GM21786 (cell line): ENCODE results near the gene ENTPD5.
A peak's percentile ranks its signal among the peaks of the same experiment; 100 is the strongest.
"Not testable (repeated sequence)": the region's sequence is repeated elsewhere in the genome, so short reads cannot be mapped to it uniquely, and the experiment has no call there.

Source experiments
- ATAC-seq: cut with Tn5 transposase; IDR thresholded peaks from one replicate; pipeline ENCODE4 v1.9.1; 2021; ENCODE audit not compliant: unreplicated experiment

The ENTPD5 gene

DNA sequence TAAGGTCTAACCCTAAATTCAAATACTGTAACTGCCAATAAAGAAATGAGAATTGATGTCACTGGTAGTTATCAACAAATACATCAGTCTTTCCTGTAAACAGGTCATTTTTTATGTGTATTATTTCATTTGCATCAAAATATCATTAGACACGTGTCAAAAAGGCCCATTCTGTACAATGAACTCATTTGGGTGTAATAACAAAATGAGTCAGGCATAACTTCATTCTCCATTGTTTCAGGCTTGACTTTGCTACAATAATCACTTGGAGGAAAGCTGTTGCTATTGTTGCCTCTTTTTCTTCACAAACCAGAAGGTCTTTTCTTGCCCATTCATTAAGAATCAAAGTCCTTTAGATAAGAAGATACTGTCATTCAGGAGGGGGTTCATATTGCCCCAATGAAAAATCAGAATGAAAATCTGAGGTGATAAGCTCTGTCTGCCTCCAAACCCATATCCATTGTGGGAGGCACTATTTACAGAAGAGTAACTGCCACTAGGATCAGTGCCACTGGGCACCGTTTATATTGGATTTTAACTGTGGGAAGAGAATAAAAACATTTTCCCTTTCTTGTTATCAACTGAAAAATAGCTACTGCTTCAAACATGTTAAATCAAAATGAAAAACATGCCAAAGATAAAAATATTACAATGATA lies 10.1 kb downstream of the ENTPD5 start:
- no peak for ATAC-seq

DNA sequence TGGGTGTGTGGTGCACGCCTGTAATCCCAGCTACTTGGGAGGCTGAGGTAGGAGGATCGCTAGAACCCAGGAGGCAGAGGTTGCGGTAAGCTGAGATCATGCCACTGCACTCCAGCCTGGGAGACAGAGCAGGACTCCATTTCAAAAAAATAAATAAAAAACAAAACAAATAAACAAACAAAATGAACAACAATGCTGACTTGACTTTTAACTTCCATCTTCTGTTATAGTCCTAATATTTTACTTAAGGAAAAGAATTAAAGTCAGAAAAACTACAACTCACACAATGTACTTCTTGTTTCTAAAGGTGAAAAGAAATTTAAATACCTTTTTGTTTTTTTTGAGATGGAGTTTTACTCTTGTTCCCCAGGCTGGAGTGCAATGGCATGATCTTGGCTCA lies 13.4 kb downstream of the ENTPD5 start:
- not testable (repeated sequence) for ATAC-seq

DNA sequence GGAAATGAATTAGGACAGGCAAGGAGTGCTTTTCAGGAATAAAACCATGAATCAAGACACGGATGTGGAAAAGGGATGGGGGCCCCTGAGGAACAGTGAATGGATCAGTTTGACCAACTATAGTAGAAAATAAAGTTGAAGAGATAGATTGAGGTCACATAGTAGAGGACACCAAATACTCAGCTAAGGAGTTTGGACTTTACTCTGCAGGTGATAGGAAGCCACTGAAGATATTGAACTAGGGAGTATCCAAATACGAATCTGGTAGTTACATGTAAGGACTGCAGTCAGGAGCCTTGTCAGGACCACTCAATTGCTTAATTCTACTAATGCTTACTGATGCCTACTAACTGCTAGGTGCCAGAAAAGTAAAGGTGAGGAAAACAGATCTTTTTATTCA lies 20.4 kb downstream of the ENTPD5 start:
- ATAC-seq: no peak

DNA sequence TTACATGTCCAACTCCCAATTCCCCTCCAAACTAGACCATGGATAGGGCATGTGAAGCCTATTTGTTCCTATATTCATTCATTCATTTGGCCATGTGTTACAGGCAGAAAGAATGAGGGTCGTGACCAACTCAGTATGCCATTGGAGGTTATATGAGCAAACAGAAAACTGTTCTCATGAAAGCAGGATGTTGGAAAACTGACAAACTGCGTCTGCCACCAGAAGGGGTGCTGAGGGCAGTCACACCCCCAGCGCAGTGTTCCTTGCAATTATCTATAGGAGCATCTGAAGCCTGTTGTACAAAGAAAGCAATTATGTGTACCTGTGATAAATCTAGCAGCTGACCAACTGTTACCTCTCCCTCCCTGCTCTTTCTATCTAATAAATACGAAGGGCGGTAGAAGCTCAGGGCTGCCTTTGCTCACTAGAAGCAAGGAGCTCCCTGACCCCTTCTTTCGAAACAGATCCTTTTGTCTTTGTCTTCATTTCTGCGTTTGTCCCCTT lies 21.1 kb downstream of the ENTPD5 start:
- ATAC-seq: no peak

DNA sequence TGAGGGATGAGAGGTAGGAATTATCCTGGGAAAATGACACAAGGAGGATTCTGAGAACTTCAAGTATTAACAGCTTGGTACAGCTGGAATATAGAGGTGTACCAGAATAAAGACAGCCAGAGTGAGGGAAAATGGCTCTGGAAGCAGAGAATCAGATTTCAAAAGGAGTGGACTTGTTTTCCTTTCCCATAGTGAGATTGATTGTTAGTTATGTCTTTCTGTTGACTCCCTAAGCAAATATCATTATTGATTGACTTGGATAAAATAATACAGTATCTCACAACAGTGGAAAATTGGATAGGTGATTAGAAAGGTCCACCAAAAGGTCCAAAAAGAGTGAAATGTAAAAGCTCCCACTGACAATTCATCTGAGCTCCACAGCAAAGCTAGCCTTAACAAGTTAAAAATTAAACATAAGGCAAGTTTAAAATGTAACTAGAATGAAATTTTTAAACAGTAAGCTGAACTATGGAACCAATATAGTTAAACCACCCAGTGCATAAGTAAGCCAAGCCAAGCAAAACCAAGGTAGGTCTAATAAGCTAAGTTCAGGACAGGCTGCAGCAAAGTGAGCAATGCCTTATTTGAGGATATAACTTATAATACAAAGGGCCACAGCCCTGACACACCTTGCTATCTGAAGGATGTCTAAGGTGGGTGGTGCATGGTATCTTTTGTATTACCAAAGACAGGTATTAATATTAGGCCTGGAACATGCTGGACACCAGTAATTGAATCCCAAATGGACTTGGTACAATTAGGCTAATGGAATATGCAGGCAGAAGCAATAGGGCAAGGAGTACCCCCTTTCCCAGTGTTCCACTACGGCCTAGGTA lies 21.8 kb downstream of the ENTPD5 start:
- ATAC-seq: no peak

DNA sequence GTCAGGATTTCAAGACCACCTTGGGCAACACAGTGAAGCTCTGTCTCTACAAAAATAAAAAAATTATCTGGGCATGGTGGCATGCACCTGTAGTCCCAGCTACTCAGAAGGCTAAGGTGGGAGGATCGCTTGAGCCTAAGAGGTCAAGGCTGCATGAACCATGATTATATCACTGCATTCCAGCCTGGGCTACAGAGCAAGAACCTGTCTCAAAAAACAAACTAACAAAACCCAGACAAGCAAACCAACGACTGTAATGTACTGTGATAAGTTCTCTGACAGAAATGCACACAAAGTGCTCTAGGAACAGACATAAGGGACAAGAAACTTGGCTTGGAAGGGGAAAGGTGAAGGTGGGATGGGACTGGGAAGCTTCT lies 22.4 kb downstream of the ENTPD5 start:
- no peak for ATAC-seq

DNA sequence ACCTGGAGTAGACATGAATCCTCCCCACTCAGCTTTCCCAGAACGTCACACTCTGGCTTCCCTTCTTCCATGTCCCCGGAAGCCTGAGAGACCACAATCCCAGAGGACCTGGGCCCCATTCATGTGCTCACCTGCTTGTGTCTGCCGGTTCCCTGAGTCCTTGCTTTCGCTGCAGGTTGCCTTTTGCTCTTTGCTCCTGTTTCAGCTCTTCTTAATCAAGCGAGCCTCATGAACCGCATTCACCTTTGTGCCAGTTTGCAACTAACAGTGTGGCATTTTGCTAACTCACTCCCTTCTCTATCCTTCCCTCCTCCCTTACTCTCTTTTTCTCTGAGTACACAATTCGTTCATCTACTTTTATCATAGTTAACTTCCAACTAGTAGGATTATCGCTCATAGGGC lies 23.1 kb downstream of the ENTPD5 start:
- ATAC-seq: no peak

DNA sequence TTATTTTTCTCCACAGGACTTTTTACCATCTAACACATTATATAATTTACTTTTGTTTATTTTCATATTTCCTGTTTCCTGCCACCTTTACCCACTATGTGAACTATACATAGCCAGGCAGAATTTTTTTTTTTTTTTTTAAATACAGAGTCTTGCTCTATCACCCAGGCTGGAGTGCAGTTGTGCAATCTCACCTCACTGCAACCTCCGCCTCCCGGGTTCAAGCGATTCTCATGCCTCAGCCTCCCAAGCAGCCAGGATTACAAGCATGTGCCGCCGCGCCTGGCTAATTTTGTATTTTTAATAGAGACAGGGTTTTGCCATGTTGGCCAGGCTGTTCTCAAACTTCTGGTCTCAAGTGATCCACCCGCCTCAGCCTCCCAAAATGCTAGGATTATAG lies 24.2 kb downstream of the ENTPD5 start:
- ATAC-seq: not testable (repeated sequence)

DNA sequence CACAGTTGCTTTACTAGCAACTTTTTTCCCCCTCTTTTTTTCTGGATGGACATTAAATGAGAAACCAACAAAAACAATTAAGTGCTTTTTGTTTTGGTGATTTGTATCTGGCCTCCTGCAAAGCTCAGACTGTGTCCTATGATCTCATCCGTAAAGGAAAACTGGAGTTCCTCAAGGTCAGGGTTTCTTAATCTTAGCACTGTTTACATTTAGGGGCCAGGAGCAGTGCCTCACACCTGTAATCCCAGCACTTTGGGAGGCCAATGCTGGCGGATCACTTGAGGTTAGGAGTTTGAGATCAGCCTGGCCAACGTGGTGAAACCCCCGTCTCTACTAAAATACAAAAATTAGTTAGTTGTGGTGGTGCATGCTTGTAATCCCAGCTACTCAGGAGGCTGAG lies 28.0 kb downstream of the ENTPD5 start:
- no peak for ATAC-seq

DNA sequence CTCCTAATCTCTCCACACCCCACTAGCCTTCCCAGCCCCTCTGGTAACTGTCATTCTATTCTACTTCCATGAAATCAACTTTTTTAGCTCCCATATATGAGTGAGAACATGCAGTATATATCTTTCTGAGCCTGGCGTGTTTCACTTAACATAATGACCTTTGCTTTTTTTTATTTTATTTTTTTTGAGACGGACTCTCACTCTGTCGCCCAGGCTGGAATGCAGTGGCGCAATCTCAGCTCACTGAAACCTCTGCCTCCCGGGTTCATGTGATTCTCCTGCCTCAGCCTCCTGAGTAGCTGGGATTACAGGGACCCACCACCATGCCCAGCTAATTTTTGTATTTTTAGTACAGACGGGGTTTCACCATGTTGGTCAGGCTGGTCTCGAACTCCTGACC lies 30.4 kb downstream of the ENTPD5 start:
- not testable (repeated sequence) for ATAC-seq

DNA sequence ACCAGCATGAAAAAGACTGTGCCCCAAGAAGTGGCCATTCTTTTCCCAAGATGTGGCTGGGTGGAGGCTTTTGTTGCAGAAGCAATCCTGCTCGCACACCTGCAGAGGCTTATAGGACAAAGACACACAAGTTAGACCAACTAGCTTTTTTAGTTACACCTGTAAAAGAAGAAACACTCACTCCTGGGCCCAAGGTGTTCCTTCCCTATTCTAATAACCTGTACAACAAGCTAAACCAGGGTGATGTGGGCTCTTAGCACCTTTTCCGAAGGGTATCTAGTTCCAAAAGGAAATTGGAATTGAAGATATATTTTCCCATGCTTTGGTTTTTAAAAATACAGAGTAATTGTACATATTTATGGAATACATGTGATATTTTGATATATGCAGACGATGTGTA lies 31.0 kb downstream of the ENTPD5 start:
- ATAC-seq: no peak

DNA sequence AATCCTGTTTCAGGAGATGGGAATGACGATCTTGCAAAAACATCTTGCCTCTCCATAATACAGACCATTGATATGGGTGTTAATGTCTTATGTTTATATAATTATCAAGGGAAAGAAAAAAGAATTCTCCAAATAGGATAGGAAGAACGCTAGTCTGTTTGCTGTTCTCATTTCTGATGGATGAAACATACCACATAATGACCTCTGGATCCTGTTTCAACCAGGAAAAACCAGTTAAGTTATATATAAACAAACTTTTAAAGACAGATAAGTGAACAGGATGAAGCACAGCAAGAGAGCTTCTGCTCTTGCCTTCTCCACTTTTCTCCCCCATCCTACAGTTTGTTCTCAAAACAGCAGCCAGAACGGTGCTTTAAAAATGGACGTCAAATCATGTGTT lies 41.2 kb downstream of the ENTPD5 start:
- no peak for ATAC-seq

DNA sequence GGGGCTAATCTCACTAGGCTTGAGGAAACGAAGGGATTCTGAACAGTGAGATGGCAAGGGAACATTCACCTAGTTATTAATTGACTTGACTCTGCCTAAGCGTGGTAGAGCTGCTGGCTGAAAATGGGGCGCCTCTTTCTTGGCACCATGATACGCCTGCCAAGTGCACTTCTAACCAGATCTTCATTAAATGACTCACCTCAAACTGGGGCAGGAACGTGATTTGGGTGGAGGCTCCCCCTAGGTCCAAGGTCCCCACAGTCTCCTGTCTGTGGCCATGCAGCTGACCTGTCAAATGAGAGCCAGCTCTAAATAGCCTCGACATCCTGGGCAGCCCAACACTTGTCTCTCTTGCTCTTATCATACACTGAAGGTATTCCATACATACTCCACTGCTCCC lies 43.0 kb downstream of the ENTPD5 start:
- no peak for ATAC-seq

DNA sequence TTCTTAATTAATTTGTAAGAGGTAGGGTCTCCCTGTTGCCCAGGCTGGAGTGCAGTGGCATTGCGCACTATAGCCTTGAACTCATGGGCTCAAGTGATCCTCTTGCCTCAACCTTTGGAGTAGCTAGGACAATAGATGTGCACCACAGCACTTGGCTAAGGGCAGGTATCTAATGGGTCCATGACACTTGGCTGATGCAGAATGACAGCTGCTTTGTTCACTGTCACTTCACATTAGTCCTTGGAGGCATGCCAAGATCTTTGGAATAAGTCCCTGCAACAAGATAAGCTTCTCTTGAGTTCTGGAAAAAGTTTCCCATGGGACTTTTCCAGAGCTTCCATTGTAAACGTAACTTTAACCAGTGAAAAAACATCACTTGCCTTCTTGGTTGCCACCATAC lies 45.6 kb downstream of the ENTPD5 start:
- ATAC-seq: no peak

DNA sequence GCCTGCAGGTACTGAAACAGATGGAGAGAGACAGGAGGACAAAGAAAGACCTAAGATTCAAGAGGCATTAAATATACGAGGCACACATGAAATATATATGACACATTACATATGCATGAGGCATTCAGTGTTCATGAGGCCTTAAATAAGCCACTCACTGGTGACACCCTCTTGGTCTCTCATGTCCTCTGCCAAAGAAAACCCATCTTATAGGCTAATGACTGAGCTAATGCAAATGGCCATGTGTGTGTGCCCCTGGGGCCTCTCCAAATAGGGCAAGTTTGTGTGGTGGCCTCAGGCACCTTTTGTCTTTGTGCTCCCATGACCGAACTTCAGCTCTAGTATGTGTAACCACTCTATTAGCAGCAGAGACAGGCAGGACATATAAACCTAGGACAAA lies 50.2 kb downstream of the ENTPD5 start:
- no peak for ATAC-seq

DNA sequence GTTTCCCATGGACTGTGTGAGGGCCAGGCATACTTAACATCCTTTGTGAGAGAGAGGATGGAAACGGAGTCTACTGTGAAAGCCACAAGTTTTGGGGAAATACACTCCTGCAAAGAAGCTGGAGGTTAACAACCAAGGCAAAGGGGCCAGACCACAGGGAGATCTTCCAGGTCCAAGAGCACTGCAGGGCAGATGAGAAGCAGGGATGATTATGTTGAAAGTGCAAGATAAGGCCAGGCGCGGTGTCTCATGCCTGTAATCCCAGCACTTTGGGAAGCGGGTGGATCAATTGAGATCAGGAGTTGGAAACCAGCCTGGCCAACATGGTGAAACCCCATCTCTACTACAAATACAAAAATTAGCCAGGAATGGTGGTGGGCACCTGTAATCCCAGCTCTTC lies 53.9 kb downstream of the ENTPD5 start:
- ATAC-seq: no peak

DNA sequence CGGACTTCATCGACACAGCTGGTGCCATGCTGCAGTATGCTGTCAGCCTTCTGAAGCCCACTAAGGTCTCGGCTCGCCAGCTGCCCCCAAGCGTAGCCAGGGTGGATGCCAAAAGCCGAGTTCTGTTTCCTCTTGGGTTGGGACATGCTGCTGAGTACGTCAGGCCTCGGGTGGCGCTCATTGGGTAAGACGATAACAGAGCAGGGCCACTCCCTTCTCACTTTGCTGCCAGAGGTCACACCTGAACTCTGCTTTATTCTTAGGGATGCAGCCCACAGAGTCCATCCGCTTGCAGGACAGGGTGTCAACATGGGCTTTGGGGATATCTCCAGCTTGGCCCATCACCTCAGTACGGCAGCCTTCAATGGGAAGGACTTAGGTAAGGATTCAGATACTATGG lies 57.9 kb downstream of the ENTPD5 start:
- ATAC-seq: no peak

DNA sequence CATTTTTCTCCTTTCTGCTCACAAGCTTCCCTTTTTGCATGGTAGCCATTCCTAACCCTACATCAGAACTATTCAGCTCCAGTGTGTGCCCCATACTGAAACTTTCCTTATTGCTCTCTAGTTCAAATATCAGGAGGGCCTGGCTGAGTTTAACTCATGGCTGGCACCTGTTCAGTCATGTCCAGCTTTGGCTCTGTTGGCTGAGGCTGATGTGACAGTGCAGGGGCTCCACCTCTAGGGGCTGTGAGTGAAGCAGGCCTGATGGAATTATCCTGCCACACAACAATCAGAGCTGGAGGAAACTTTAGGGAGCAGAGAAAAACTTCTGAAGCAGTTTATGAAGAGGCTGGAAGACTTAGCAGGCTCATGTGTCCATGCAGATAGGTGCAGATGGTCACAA lies 60.5 kb downstream of the ENTPD5 start:
- no peak for ATAC-seq

DNA sequence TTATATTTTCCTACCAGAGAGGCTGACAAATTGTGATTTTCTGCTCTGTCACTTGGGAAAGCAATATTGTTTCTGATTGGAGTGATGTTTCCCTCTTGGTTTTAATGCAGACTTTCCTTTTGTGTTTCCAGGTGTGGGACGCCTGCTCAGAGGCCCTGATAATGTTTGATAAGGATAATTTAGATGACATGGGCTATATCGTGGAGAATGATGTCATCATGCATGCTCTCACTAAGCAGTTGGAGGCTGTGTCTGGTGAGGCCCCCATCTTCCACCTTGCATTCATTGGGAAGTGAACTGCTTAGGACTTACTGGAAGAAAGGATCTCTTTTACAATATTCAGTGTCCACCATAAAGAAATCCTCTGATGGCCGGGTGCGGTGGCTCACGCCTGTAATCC lies 63.4 kb downstream of the ENTPD5 start:
- no peak for ATAC-seq

DNA sequence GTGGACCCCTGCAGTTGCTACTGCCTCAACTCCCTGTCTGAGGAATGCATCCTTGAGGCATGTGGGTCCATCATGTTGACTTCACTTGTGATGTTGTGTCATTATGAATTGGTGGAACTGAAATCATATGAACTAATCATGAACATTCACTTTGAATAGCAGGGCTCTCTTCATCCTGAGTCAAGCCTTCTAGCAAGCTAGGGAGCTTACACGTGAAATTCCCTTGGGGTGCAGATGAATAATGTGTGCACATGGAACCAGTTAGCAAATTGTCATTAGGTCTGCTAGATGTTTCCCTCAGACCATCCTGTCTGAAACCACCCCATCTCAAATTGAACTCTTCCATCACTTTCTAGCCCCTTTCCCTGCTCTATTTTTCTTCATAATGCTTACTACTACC lies 65.4 kb downstream of the ENTPD5 start:
- ATAC-seq: no peak

DNA sequence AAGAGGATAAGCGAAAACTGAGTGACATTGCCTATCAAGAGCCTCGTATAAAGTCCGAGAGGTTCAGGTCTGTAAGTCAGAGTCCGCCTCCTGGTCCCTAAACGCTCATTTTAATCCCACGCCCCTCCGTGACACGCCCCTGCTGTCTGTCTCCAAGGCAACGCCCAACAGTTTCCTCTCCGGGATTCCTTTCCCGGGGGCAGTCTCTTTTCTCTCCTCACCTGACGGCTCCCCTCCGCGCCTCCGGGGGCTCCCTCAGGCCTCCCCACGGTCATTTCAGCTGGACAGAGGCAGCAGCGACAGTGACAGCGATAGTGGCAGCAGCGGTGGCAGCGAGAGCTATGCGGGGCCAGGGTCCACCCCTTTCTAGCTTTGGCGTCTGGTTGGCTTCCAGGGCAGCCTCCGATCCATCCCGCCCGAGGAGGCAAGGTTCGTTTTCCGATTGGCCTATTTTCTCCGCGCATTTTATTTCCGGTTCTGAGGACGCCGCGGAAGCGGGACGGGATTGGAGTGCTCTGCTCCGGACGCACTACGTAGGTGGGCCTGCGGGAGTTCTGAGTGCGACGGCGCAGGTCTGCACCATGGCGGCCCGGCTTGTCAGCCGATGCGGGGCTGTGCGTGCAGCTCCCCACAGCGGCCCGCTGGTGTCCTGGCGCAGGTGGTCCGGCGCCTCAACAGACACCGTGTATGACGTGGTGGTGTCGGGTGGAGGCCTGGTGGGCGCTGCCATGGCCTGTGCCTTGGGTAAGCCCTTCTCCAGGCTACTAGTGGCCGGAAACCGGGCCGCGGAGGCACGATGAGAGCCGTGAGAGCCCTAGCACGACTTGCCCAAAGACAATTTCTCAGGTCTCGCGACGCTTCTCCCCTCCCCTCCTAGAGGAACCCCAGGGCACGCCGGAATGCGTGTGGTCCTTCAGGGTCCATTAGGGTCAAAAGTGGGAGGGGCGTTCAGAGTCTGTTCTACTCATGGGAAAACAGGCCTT lies 69.0 kb downstream of the ENTPD5 start, which contains the start of the genes COQ6 and FAM161B:
TSS of gene COQ6 (plus strand) at position 551 of the 983 bp plus-strand sequence. CDS start at position 582, 31 bp downstream.
TSS of gene FAM161B (minus strand) at position 343 of the 983 bp plus-strand sequence. CDS start at position 275, 68 bp downstream.
- ATAC-seq: peak; percentile 84
